ENCODE measurements around the gene CDH18. TPM values are rescaled to one million over a fixed set of nuclear protein-coding genes. Genes with fewer than 3 reads are reported as not detected.

The CDH18 gene
- total RNA-seq (2021; ENCODE audit: unreplicated experiment), result 7.0 TPM
- 2.6 TPM for polyA plus RNA-seq (2012; ENCODE audit: insufficient read length)
- Bru-seq, nascent RNA, result percentile 43 among the genes with signal in this experiment
- percentile 30 among the genes with signal in this experiment for BruChase-seq, experiment 1, labeled RNA remaining after a 2-hour chase
- BruChase-seq, experiment 2, labeled RNA remaining after a 6-hour chase, result percentile 29 among the genes with signal in this experiment
- long read RNA-seq, transcript CDH18-202 (13 exons, 3,087 nt), result major isoform, 11 of 24 reads
- long read RNA-seq, partial matches to known transcripts, result 2 of 24 reads
- long read RNA-seq, other reads (novel, unspliced or antisense), result 9 of 24 reads

DNA sequence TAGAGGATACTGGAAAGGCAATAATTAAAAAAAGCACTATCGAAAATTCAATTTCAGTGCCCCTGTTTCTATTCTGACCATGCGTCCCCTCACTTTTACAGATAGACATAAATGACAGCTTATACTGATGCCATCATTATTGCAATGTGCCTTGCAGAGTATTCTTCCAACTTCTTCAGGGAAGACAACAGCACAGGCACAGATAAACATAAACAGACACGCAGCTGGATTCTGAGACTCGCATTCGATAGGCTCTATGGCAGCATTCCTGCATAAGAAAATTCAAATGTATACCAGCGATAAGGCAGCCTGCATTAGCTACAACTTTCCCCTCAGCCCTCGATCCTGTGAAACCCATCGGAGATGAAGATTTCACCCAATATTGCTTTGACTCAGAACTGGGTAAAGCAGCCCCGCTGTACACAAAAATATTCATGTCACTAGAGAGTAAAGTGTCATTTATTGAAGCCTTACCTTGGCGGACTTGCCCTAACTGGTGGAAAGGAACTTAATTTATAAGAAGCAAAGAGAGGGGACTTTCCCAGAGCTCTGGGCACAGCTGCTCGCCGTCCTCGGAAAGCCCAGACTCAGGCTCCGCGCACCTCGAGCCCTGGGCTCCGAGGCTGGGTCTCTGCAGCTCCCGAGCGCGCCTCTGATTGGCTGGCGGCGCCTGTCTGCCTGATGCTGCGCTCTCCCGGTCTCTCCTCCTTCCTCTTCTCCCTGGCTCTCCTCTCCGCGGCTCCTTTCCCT, at the start of gene CDH18:
CDH18 (minus strand) TSS at position 589 of the 750 bp plus-strand sequence. CDS start 149,214 bp downstream, outside the sequence.
- BruUV-seq (replicated peaks), result TSS peak; percentile 77
- H3K4me3 ChIP-seq (ENCODE audit: low read depth in 2 of 2, low read length in 2 of 2), result peak within 1 kb of the TSS; percentile 46 to 80
- in situ Hi-C loops (cut with HindIII; ENCODE audit: low pct_unique_long_range_greater_than_20kb, low sequenced_read_pairs) (no loop called here), intact Hi-C loops (cut with micrococcal nuclease; ENCODE audit: unreplicated experiment) (no loop called here)
- peak within 1 kb of the TSS; percentile 35; the same call in 1 of the 2 replicates for H3K27ac ChIP-seq (ENCODE audit: low read length)
- ChIA-PET POLR2A (no interaction called here), CTCF (interaction anchor here (0.6 kb wide), 1 partner anchor 33 kb away, joined by 3 read pairs; no protein-coding TSS in a partner anchor)
- H3K36me3 ChIP-seq (ENCODE audit: control insufficient read depth, insufficient read depth, low read length), result no peaks in the 10 kb centered on the region
- ATAC-seq (peak; percentile 100), DNase-seq (ENCODE audit: low read depth, low spot score) (no peak)
- H3K27me3 ChIP-seq (ENCODE audit: control insufficient read depth, insufficient read depth, low read length), result no peaks in the 10 kb centered on the region
- TF ChIP-seq TCF7L2 (IDR thresholded peaks at IDR 0.05; ENCODE audit: low read depth, low read length), result no peak
- TF ChIP-seq, protein P1, sequence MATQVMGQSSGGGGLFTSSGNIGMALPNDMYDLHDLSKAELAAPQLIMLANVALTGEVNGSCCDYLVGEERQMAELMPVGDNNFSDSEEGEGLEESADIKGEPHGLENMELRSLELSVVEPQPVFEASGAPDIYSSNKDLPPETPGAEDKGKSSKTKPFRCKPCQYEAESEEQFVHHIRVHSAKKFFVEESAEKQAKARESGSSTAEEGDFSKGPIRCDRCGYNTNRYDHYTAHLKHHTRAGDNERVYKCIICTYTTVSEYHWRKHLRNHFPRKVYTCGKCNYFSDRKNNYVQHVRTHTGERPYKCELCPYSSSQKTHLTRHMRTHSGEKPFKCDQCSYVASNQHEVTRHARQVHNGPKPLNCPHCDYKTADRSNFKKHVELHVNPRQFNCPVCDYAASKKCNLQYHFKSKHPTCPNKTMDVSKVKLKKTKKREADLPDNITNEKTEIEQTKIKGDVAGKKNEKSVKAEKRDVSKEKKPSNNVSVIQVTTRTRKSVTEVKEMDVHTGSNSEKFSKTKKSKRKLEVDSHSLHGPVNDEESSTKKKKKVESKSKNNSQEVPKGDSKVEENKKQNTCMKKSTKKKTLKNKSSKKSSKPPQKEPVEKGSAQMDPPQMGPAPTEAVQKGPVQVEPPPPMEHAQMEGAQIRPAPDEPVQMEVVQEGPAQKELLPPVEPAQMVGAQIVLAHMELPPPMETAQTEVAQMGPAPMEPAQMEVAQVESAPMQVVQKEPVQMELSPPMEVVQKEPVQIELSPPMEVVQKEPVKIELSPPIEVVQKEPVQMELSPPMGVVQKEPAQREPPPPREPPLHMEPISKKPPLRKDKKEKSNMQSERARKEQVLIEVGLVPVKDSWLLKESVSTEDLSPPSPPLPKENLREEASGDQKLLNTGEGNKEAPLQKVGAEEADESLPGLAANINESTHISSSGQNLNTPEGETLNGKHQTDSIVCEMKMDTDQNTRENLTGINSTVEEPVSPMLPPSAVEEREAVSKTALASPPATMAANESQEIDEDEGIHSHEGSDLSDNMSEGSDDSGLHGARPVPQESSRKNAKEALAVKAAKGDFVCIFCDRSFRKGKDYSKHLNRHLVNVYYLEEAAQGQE (IDR thresholded peaks at IDR 0.05; ENCODE audit: insufficient read depth in 1 of 2, low read depth in 2 of 2, low read length in 1 of 2), result no peak
- no peak for TF ChIP-seq POLR2AphosphoS5 (IDR thresholded peaks at IDR 0.05; ENCODE audit: low read depth, low read length)
- no peak for TF ChIP-seq SIN3A (IDR thresholded peaks at IDR 0.05; ENCODE audit: borderline replicate concordance, insufficient read depth, low read depth, low read length)
- no peak for TF ChIP-seq CTCF (IDR thresholded peaks at IDR 0.05)
- 0 out of 2 replicates have a peak, but pooled peaks cover 6% of the 10 kb centered on the region for H3K4me1 ChIP-seq (ENCODE audit: control insufficient read depth, insufficient read depth, low read length)
- no peaks in the 10 kb centered on the region for H3K9me3 ChIP-seq (ENCODE audit: control insufficient read depth, insufficient read depth, low read depth, low read length)

GRCh38 chr5:20034717-20035116, 46.7 kb upstream of the CDH18 start:
- ChIA-PET POLR2A (no interaction called here), CTCF (no interaction called here)
- in situ Hi-C loops (cut with HindIII; ENCODE audit: low pct_unique_long_range_greater_than_20kb, low sequenced_read_pairs), result no loop called here
- Histone ChIP-seq H3K27me3 (ENCODE audit: control insufficient read depth, insufficient read depth, low read length) (no peaks in the 10 kb centered on the region), H3K27ac (ENCODE audit: low read length) (no peak overlapping the region), H3K36me3 (ENCODE audit: control insufficient read depth, insufficient read depth, low read length) (no peaks in the 10 kb centered on the region), H3K4me1 (ENCODE audit: control insufficient read depth, insufficient read depth, low read length) (peaks cover 4% of the 10 kb centered on the region; the same call in 1 of the 2 replicates), H3K4me3 (ENCODE audit: low read depth in 2 of 2, low read length in 2 of 2) (no peak overlapping the region), H3K9me3 (ENCODE audit: control insufficient read depth, insufficient read depth, low read depth, low read length) (no peaks in the 10 kb centered on the region; the same call in 1 of the 2 replicates)
- TF ChIP-seq, protein P1 (IDR thresholded peaks at IDR 0.05; ENCODE audit: insufficient read depth in 1 of 2, low read depth in 2 of 2, low read length in 1 of 2), result no peak
- TF ChIP-seq CTCF (IDR thresholded peaks at IDR 0.05) (no peak), TCF7L2 (IDR thresholded peaks at IDR 0.05; ENCODE audit: low read depth, low read length) (no peak), POLR2AphosphoS5 (IDR thresholded peaks at IDR 0.05; ENCODE audit: low read depth, low read length) (no peak), SIN3A (IDR thresholded peaks at IDR 0.05; ENCODE audit: borderline replicate concordance, insufficient read depth, low read depth, low read length) (no peak)
- no peak for ATAC-seq
- intact Hi-C loops (cut with micrococcal nuclease; ENCODE audit: unreplicated experiment), result no loop called here
- DNase-seq (ENCODE audit: low read depth, low spot score), result no peak
- no TSS peak for BruUV-seq (replicated peaks)

Data from Panc1 (cell line).